Endothelial cell (in vitro differentiated cells): Measurements from ENCODE around the gene NELFB. TPM values are rescaled to one million over a fixed set of nuclear protein-coding genes. Genes with fewer than 3 reads are reported as not detected.

Source experiments
- DNase-seq: peaks from one replicate; pipeline ENCODE4 v3.0.0; 2021; ENCODE audit warnings: low spot score
- H3K27ac Mint-ChIP-seq: one replicate; pipeline ENCODE4 v1.8.0; 2021; ENCODE audit warnings: mixed read lengths, inconsistent platforms; ENCODE audit not compliant: unreplicated experiment
- H3K27me3 Mint-ChIP-seq: one replicate; pipeline ENCODE4 v1.8.0; 2021; ENCODE audit warnings: mild to moderate bottlenecking, moderate library complexity, mixed read lengths, inconsistent platforms; ENCODE audit not compliant: unreplicated experiment
- H3K36me3 Mint-ChIP-seq: one replicate; pipeline ENCODE4 v1.8.0; 2021; ENCODE audit warnings: mild to moderate bottlenecking, low read depth, mixed read lengths, inconsistent platforms; ENCODE audit not compliant: unreplicated experiment
- H3K4me1 Mint-ChIP-seq: one replicate; pipeline ENCODE4 v1.8.0; 2021; ENCODE audit warnings: mild to moderate bottlenecking, mixed read lengths, inconsistent platforms; ENCODE audit not compliant: unreplicated experiment
- H3K4me3 Mint-ChIP-seq: one replicate; pipeline ENCODE4 v1.8.0; 2021; ENCODE audit warnings: mild to moderate bottlenecking, mixed read lengths, inconsistent platforms; ENCODE audit not compliant: unreplicated experiment
- H3K9me3 Mint-ChIP-seq: one replicate; pipeline ENCODE4 v1.8.0; 2021; ENCODE audit warnings: mixed read lengths, inconsistent platforms; ENCODE audit not compliant: unreplicated experiment
- CTCF ChIP-seq: fragments of 200-600 bp; sonication (generic); IDR thresholded peaks from one replicate; pipeline ENCODE4 v1.5.0; 2021; ENCODE audit warnings: antibody characterized with exemption; ENCODE audit not compliant: unreplicated experiment
- total RNA-seq: library from RNA; stranded (reverse); fragmentation: NEBNext Ultra II Directional; extraction: Animal tissue kit (Norgen Biotek cat#: 25700); gene quantifications from one replicate; pipeline ENCODE4 v1.2.1, GENCODE V29; 2021; ENCODE audit not compliant: unreplicated experiment

Gene NELFB
- total RNA-seq, 1 donor from 2014 or later, result 65.6 TPM

- Mint-ChIP-seq H3K27me3 (peaks cover 15% of the 10 kb centered on the region), H3K4me1 (peaks cover 17% of the 10 kb centered on the region), H3K36me3 (peaks cover 9% of the 10 kb centered on the region), H3K27ac (no peak overlapping the region), H3K4me3 (no peak overlapping the region), H3K9me3 (no peaks in the 10 kb centered on the region)
- no peak for TF ChIP-seq CTCF
- no peak for DNase-seq
These were observed 24.8 kb downstream of the NELFB start for GRCh38 chr9:137279741-137280473.

DNA sequence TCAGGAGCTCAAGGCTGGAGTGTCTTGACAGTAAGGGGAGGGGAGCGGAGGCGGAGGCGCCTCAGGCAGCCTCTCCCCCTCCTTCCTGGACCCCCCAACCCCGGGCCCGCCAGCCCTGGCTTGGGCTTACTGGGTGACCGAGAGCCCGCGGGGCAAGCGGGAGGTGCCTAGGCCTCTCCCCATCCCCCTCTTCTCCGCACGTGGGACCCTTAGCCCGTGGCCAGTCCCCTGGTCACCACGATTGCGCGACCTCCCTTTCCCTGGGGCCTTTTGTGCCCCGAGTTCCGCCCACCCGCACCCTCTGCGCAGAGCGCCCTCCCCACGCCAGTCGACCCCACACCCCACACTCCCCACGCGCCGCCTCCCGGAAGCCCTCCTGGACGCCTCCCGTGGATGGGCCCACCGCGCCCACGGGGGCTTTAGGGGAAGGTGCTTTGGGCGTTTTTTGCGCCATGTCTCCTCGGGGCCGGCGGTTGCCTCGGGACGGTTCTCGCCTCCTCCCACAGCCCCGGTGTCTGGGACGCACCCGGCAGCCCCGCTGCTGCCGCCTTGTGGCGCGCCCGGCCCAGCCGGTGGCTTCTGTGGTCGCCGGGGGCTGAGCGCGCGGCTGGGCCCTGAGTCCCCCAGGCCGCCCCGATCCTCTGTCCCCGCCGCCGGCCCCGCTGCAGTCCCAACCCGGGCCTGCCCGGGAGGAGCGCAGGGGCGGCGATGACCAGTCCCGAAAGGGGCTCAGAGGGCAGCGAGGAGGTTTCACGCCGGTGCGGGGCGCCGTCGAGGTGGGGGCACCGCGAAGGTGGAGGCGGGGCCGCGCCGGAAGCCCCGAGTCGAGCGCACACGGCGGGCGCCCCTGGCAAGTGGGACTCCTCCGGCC, 25.6 kb downstream of the NELFB start:
- H3K27ac Mint-ChIP-seq, result no peak overlapping the region
- DNase-seq, result peak; percentile 71
- no peaks in the 10 kb centered on the region for H3K9me3 Mint-ChIP-seq
- H3K36me3 Mint-ChIP-seq, result peaks cover 9% of the 10 kb centered on the region
- H3K4me1 Mint-ChIP-seq, result peaks cover 10% of the 10 kb centered on the region
- no peak overlapping the region for H3K4me3 Mint-ChIP-seq
- peak; percentile 51 for TF ChIP-seq CTCF
- peaks cover 12% of the 10 kb centered on the region for H3K27me3 Mint-ChIP-seq

GRCh38 chr9:137281345-137282116, 26.4 kb downstream of the NELFB start:
- Mint-ChIP-seq H3K36me3 (peaks cover 9% of the 10 kb centered on the region), H3K4me3 (peak overlapping the region; percentile 51), H3K4me1 (peaks cover 7% of the 10 kb centered on the region), H3K27me3 (peaks cover 11% of the 10 kb centered on the region), H3K27ac (no peak overlapping the region), H3K9me3 (no peaks in the 10 kb centered on the region)
- no peak for TF ChIP-seq CTCF
- DNase-seq, result peak; percentile 35

DNA sequence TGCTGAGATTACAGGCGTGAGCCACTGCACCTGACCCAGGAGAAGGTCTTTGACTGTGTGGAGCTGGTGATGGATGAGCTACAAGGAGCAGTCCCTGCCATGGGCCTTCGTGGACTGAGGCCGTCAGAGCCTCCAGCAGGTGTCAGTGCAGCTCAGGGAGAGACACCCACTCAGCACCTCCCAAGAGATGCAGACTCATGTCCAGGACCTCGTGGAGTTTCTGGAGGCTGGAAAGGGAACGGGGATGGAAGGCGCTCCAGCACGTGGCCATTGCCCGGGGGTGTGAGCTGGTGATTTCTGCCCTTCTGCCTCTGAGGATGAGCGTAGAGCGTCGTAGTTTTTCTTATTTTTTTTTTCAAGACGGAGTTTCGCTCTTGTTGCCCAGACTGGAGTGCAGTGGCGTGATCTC, 31.9 kb downstream of the NELFB start:
- no peak for TF ChIP-seq CTCF
- H3K36me3 Mint-ChIP-seq, result peaks cover 13% of the 10 kb centered on the region
- H3K9me3 Mint-ChIP-seq, result no peaks in the 10 kb centered on the region
- H3K27ac Mint-ChIP-seq, result no peak overlapping the region
- peaks cover 8% of the 10 kb centered on the region for H3K27me3 Mint-ChIP-seq
- peak overlapping the region; percentile 40 for H3K4me3 Mint-ChIP-seq
- peak; percentile 67 for DNase-seq
- no peaks in the 10 kb centered on the region for H3K4me1 Mint-ChIP-seq
